Superior temporal gyrus (tissue), 1 donor: ENCODE results near the gene PHF19.

Experiments used
- DNase-seq: peaks from one replicate; pipeline ENCODE4 v3.0.0-alpha.2; 2016; ENCODE audit errors: extremely low spot score

PHF19 gene

DNA sequence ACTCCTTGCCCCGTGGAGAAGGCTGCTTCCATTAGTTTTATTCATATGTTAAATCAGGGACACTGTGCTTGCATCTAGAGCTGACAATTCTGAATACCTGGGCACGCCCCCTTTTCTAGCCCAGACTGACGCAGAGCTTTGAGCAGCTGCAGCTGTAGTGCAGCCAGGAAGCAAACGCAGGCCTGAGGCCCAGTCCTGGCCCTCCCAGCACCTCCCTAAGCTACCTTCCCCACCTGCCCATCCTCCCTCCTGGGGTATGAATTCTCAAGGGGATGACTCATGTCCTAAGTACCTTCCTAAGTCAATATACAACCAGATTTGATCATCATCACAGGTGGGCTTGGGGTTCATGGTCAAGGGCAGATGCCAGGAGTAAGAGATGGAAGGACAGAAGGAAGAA, 3.5 kb downstream of the PHF19 start:
- DNase-seq, result no peak

DNA sequence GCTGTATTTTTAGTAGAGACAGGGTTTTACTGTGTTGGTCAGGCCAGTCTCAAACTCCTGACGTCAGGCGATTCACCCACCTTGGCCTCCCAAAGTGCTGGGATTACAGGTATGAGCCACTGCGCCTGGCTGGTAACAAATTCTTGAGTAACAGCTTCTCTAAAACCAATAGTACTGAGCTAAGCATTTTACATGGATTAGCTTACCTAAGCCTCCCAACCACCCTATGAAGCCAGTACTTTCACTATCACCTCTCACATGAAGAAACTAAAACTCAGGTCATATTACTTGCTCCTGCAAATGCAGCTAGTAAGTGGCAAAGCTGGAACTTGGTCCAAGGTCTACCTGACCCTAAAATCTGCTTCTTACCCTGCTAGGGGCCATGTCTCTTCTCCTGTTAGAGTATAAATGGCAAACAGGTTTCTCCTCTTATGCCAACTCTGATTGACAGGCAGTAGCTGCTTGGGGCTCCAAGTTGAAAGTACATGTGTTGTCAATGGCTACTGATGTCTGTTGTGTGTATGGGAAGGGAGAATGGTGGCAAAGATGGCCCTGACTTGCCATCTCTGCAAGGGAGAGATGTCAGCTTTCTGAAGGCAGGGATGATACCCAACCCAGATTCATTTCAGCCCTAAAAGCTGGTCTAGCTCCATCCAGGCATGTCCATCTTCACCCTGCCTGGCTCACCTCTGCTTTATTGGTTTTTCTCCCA, 4.0 kb downstream of the PHF19 start:
- DNase-seq, result no peak

DNA sequence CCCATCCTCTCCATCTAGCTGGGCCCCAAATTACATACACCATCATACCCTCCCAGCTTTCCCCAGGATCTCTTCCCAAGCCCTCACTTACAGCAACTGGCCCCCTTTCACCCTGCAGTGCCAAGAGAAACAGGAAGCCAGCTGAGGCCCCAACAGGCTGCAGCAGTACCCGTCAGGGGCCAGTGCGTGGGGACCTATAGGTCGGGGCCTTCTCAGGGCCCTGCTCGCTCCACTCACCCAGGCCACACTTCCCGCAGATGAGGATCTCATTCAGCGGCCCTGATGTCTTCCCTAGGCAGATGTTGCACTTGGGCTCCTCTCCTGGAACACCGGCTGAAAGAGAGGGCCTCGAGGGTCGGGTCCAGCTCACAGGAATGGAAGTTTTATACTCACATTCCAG, 6.8 kb downstream of the PHF19 start:
- no peak for DNase-seq

DNA sequence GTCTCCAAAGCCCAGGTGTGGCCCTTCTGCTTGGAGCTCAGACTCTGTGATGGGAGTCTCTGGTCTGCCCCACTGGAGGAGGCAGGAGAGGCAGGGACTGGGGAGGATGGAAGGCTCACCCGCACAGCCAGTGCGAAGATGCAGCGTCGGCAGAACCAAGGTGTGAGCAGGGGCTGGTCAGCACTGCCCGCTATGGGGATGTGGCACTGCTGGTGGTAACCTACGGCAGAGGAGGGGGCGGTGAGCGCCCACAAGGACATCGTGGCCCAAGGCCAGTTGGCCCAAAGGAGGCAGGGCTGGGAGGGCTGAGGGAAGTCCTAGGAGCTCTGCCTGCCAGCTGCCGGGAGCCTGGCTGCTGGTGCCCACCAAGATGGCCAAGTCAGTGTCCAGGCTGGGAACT, 7.3 kb downstream of the PHF19 start:
- no peak for DNase-seq

DNA sequence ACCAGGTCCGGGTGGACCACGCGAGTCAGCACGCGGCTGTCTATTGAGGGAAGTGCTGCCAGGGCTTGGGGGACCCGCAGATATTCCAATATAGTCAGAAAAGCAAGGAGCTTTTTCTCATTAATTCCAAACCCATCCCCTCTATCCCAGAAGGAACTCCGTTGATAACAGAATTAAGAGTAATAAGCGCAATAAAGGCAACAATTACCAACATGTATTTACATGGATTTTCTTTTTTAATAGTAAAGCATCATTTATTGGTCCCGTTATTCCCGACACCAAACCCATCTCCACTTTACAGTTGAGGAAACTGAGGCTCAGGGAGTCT, 7.7 kb downstream of the PHF19 start:
- DNase-seq, result no peak

DNA sequence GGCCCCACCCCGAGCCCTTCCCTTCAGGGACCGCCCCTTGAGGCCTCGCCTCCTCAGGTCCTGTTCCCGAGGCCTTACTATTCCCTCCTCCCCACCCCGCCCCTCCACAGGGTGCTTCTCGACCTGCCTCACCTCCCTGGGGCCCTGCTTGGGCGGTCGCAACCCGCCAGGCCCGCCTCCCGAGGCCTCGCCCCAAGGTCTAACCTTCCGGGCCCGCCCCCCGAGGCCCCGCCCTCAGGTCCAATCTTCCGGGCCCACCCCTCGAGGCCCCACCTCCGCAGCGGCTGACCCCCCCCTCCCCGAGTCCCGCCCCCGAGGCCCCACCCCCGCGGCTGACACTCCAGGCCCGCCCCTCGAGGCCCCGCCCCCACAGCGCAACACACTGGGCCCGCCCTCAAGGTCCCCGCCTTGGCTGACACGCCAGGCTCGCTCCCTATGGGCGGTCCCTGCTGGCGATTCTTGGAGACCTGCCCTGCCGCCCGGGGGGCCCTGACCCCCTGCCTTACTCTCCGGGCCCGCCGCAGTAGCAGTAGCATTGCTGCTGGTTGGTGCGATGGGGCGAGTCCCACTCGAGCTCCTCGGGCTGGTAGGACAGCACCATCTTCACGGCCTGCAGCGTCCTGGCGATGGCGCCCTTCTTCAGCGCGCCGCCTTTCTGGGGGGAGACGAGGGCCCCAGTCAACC, 8.2 kb downstream of the PHF19 start:
- peak; percentile 70 for DNase-seq

DNA sequence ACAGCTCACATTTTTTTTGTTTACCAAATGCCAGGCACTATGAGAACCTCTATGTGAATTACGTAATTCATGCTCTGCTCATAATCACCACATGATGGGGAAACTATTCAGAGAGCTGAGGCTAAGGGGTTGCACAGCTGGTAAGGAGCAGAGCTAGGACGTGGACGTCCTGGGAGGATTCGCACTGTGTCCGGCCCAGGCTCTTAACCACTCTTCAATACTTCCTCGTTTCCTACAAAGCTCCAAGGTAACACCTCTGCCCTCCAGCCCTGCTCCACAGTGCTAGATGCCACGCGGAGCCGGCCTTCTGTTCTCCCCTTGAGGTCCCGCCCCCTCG, 8.7 kb downstream of the PHF19 start:
- DNase-seq, result no peak

DNA sequence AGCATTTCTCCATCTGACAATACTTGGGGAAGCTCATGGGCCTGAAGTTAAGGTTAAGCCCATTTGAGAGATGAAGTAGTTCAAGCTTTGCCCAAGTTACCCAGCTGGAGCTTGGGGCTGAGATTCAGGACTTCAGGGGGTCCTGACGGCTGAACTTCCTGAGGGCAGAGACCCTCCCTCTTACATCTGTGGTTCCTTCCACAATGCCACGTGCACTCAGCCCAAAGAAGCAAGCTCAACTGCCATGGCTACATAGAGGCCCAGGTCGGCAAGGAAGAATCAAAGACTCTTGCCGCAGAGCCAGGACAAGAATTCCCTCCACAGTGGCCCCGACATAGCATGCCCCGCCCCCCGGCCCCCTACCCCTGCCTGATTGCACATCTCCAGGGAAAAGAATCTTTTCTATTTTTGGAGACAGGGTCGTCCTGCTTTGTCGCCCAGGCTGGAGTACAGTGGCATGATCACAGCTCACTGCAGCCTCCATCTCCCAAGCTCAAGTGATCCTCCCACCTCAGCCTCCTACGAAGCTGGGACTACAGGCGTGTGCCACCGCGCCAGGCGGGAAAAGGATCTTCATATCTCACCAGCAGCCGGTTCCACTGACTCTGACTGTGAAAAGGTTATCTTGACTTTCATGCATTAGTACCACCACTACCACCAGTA, 9.2 kb downstream of the PHF19 start:
- no peak for DNase-seq

DNA sequence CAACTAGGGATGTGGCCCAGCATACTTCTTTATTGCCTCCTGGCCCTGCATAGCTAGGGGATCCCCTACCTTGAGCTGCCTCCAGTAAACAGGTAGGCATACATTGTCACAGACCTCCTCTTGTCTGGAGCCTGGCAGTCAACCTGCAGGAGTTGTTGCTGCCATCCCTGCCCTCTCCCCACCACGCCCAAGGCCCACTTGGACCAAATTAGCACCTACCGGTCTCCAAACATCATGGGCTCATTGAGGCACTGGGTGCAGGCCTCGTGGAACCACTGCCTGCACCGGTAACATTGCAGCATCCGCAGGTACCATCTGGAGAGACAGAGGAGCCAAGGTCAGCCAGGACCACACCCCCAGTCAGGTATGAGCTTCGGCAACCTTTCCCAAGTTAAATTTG, 10.3 kb downstream of the PHF19 start:
- no peak for DNase-seq

DNA sequence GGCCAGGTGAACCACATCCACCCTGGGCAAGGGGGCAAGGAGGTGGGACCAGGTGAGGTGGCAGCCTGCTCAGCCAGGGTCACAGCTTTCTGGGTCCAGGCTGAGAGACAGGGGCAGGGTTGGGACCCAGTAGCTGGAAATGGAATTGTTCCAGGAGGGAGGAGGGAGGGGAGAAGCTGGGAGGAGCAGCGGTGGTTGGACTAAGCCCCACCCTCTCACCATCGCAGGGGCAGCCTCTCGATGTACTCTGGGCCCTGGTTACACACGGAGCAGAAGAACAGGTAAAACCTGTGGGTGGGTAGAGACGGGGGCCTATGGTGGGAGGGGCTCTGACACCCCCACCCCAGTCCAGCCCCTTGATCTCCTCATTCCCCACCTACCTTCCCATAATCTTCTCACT, 11.2 kb downstream of the PHF19 start:
- no peak for DNase-seq

DNA sequence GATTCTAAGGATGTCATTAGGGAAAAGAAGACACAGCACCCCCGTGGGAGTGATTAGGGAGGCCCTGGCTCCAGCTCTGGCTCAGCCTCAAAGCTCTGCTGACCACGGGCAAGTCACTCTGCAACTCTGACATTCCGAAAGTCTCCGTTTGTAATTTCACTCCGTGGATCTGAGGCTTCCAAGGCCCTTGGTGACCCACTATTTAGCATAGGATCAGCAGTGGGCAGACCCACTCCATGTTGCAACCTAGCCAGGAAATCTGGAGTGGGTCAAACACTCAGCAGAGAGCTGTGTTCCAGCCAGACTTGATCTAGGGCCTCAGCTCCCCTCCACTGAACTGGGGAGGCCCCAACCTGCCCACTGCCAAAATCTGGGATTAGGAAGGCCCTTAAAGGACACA, 11.8 kb downstream of the PHF19 start:
- no peak for DNase-seq

DNA sequence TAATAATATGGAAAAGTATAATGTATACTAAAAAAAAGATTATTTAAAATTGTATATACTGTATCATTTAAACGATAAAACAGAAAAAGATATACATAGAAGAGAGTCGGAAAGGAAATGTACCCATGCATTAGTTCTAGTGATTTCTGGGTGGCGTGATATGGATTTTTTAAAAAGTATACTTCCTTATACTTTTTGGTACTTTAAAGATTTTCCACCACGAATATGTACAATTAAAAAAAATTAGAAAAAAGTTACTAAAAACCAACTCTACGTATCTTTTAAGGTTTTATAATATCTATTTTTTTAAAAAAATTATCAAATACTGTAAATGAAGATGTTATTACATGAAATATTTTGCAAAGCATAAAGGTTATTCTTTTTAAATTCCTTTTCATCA, 12.3 kb downstream of the PHF19 start:
- no peak for DNase-seq

DNA sequence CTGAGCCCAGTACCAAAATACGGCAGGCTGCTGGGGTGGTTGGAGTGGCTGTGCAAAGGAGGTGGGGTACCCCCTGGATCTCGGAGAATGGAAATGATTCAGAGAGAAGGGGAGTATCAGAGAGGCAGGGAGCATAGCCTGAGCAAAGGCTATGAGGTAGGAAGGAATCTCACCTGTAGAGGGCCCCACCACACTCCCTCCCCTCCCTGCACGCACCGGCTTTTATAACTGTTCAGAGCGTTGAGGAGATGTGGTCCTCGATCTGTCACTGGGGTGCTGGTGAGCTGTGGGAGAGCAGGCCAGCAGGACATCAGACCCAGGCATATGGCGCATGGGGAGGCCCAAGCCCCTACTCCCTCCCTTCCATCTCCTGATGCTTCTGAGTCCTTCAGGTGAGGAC, 13.2 kb downstream of the PHF19 start:
- DNase-seq, result no peak

DNA sequence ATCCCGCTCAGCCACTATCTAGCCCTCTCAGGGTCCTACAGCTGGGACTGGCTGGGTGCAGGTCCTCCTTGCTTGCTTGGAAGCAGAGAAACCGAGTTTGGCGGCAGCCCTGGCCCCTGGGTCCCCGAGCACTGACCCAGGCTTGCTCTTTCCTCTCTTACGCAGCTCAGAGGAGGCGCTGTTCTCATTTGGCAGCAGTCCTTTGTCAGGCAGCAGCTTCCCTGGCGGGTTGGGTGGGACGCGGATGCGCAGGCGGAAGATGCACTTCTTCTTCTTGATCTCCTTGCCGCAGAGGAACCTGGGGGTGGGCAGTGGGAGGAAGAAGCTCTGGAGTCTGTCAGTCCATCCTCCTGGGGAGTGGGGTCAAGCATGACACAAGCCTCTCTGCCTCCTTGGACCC, 14.5 kb downstream of the PHF19 start:
- no peak for DNase-seq

DNA sequence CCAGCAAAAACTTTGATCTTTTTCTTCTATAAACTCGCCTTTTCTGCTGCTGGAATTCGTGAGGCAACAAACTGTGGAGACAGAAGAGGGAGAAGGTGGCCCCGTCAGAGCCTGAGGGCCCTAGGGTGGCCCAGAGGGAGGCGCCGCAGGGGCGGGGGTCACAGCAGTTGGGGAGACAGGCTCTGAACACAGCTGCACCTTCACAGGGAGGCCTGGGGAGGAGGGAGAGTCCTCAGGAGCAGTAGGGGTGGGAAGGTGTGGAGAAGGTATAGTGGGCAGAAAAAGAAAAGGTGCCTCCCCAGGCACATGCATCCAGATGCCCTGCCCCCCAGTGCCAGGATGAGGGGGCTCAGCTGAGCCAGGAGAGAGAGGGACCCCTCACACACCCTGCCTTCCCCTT, 15.1 kb downstream of the PHF19 start:
- DNase-seq, result no peak

DNA sequence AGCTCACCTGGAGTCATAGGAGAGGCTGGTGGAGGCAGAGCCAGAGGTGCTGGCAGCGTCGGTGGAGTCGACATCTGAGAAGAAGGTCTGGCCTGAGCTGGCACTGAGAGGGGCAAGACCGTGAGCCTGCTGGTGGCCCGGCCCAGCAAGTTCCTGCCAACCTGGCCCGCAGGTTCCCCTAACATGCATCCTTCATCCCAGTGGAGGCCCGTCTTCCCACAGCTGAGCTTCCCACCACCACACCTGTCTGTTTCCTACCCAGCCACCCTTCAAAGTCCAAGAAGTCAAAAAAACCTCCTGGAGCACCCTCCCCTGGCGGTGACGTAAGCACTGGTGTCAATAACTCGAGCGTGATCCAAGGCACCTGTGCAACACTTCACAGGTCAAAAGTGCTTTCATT, 16.9 kb downstream of the PHF19 start:
- no peak for DNase-seq

DNA sequence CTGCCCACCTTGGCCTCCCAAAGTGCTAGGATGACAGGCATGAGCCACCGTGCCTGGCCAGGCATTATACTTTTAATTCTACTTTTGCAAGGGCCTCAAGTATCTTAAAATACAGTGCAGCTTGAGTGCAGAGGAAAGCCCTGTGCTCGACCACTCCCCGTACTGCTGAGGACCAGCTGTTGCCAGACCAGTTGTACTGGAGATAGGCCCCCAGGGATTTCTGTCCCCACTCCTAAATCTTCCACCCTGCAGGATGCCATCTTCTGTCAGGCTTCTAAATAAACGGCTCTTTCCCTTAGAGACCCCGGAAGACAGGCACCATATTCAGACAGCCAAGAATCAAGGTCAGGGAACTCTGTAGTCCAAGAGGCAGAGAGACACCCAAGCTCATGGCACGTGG, 17.6 kb downstream of the PHF19 start:
- no peak for DNase-seq

DNA sequence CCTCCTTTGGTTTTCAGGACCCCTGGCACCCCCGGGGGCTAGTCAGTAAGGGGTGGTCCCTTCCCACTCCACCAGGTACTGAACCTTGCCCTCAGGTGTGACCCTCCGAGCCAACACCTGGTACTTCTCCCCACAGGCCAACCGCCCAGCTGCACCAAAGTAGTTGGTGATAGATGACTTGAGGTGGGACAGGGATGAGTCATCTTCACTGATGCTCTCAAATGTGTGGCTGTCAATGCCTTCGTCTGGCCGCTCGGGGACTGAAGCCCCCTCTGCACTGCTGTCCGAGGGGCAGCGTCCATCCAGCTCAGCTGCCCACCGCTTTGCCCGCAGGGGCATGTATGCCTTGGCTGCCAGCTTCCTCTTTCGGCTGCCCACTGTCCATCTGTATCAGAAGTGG, 19.1 kb downstream of the PHF19 start:
- no peak for DNase-seq

DNA sequence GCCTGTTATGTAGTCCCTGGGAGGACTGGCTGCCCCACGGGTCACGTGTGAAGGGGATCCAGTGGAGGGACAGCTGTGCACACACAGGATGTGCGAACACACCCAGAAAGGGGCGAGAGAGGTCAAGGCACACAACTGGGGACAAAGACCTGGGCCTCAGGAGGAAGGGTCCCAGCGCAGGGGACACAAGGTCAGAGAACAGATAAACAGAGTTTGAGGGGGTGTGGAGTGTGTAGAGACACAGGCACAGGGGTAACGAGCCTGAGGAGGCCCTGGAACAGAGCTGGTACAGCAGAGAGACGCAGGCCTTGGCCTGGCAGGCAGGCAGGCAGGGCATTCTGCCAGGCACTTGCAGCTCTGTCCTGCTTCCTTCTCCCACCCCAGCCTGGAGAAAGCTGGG, 19.5 kb downstream of the PHF19 start:
- no peak for DNase-seq

DNA sequence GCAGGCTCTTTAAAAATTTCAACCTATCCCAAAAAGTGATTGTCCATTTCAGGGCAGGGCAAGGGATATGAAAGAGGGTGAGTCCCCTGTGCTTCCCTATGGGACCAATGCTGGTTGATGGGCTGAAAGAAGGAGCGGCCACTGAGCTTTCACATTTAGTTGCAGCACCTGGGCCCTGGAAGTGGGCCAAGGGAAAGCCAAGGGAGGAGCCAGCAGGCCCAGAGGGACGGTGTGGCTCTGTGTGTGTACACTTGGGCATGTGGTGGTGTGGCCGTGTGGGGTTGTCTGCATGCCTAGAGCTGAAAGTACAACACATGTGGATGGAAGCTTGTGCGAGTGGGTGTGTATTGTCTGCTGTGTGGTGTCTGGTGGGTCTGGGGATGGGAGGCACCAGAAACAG, 20.3 kb downstream of the PHF19 start:
- DNase-seq, result no peak

DNA sequence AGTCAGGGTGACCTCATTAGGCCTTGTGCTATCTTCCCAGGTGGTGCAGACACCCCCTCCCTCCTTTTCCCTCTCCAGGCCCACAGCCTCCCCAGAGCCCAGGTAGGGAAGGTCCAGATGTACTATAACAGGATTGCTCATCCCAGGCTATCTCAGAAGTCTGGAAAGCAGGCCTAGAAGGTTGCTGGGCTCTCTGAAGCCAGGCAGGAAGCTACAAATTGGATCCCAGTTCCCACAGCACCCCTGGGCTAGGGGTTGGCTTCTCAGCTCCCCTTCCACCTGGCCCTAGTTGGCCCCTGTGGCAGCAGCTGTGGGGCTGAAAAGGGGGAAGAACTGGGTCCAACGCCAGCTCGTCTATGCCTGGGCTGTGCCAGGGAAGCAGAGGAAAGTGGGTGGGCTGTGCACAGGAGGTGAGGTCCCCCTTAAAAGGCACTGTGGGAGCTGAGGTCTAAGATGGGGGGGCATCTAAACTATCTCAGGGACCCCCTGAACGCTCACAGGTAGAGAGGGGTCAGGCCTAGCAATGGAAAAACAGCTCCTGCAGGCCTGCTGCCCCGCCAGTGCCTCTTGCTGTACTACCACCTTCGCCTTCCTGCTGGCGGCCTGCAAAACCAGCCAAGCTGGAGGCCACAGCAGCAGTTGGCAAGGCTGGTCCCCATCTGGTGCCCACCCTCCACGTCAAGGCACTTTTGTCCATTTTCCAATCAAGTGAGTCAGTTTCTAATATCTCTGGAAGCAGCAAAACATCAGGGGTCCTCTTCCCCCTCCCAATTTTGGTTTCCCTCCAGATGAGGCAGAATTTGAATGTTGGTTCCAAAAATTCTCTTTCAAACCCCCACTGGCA, 20.9 kb downstream of the PHF19 start:
- no peak for DNase-seq

DNA sequence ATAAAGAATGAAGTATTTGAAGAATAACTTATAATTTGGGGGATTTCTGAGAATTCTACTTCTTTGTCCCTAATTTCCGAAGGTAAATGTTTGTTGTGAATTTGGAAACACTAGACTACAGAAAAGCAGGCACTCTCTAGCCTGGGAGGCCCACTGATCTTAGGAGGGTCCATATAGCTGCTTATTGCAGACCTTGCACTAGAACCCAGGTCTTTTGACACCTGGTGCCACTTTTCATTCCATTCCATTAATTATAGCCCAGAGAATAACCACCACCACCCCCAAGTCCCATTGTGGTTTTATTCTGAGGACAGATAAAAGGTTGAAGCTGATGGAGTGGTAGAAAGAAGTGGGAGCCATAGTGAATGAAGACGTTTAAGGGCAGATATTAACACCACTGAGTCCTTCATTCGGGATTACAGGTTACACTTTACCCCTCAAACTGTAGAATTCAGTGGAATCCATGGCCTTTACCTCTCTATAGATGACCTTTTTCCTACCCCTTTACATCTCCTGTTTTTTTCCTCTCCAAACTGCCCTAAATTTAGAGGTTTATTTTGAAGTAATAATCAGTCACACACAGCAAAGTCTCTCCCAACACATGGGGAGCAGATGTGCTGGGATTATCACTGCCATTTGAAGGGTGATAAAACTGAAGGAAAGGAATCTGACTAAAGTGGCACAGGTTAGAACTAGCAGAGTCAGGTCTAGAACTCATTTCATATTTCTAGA, 22.2 kb downstream of the PHF19 start:
- no peak for DNase-seq
